Caco-2 (cell line): Measurements from ENCODE around the gene RFPL4AL1. TPM values are rescaled to one million over a fixed set of nuclear protein-coding genes. Genes with fewer than 3 reads are reported as not detected.

Source experiments
- BruUV-seq: library from RNA; stranded (reverse); fragments of 400-500 nt; replicated peaks from 2 replicates; lab custom pipeline; 2021; lab: Mats Ljungman, UMichigan
- CTCF ChIA-PET: fragments of 300-600 bp; sonication (Branson Sonifier 250); formaldehyde crosslinking; loops from one replicate; lab custom pipeline; 2022; ENCODE audit warnings: antibody characterized with exemption; lab: Charles Lee
- POLR2A ChIA-PET: fragments of 300-600 bp; sonication (Branson Sonifier 250); formaldehyde crosslinking; loops from one replicate; lab custom pipeline; 2022; ENCODE audit warnings: antibody characterized with exemption; lab: Charles Lee
- DNase-seq, 2 experiments: peaks; one replicate each; pipeline versions ENCODE4 v3.0.0 to v3.0.0-alpha.2; 2020 to 2022
- H3K27me3 ChIP-seq: replicated peaks from 2 replicates; pipeline ENCODE4 v1.6.0; 2011; ENCODE audit warnings: low read length; ENCODE audit not compliant: control insufficient read depth, insufficient read depth
- H3K36me3 ChIP-seq: 2 replicates; pipeline ENCODE4 v1.5.1; 2011; ENCODE audit warnings: low read length; ENCODE audit not compliant: control insufficient read depth, insufficient read depth
- H3K4me1 ChIP-seq: fragments of 250-450 bp; sonication (Bioruptor Pico); 2 replicates; pipeline ENCODE4 v1.5.1; 2020; ENCODE audit warnings: mild to moderate bottlenecking
- H3K4me3 ChIP-seq: 2 replicates; pipeline ENCODE4 v1.5.1; 2011; ENCODE audit warnings: low read depth, mild to moderate bottlenecking, control low read depth, low read length
- H3K9me3 ChIP-seq: fragments of 250-450 bp; sonication (Bioruptor Pico); 2 replicates; pipeline ENCODE4 v1.5.1; 2020; ENCODE audit warnings: mild to moderate bottlenecking, moderate library complexity
- H3K27ac Mint-ChIP-seq: one replicate; pipeline ENCODE4 v1.8.0; 2022; ENCODE audit warnings: mixed read lengths; ENCODE audit not compliant: unreplicated experiment
- H3K27me3 Mint-ChIP-seq: one replicate; pipeline ENCODE4 v1.8.0; 2022; ENCODE audit warnings: mixed read lengths; ENCODE audit not compliant: insufficient read depth, unreplicated experiment
- H3K36me3 Mint-ChIP-seq: one replicate; pipeline ENCODE4 v1.8.0; 2022; ENCODE audit warnings: mild to moderate bottlenecking, mixed read lengths; ENCODE audit not compliant: insufficient read depth, unreplicated experiment
- H3K4me1 Mint-ChIP-seq: one replicate; pipeline ENCODE4 v1.8.0; 2022; ENCODE audit warnings: low read depth, mixed read lengths; ENCODE audit not compliant: unreplicated experiment
- H3K4me3 Mint-ChIP-seq: one replicate; pipeline ENCODE4 v1.8.0; 2022; ENCODE audit warnings: mild to moderate bottlenecking, moderate library complexity, mixed read lengths; ENCODE audit not compliant: unreplicated experiment
- H3K9me3 Mint-ChIP-seq: one replicate; pipeline ENCODE4 v1.8.0; 2022; ENCODE audit warnings: mixed read lengths; ENCODE audit not compliant: unreplicated experiment
- CTCF ChIP-seq, 2 experiments: fragments of 200-600 bp in 1 of 2; IDR thresholded peaks; 1 replicate in 1 of 2; 2 replicates in 1 of 2; pipeline versions ENCODE4 v1.5.1 to v1.8.0; 2011 to 2022; ENCODE audit warnings: antibody characterized with exemption in 1 of 2, control low read depth in 1 of 2, inconsistent platforms in 1 of 2, low read depth in 1 of 2, low read length in 1 of 2, mild to moderate bottlenecking in 1 of 2, moderate library complexity in 1 of 2; ENCODE audit not compliant: insufficient read depth in 1 of 2, severe bottlenecking in 1 of 2, unreplicated experiment in 1 of 2
- intact Hi-C: fragments of 100-400 bp; cut with micrococcal nuclease; formaldehyde crosslinking; loops from one replicate; pipeline ENCODE4 v1.10.0; 2022; ENCODE audit not compliant: unreplicated experiment
- total RNA-seq: library from RNA; stranded (reverse); gene quantifications from 2 replicates; pipeline ENCODE4 v1.2.3, GENCODE V29; 2022

The RFPL4AL1 gene
- total RNA-seq, 1 experiment from 2014 or later: not detected

GRCh38 chr19:55795021-55795420 lies 26.1 kb downstream of the RFPL4AL1 start:
- H3K9me3 ChIP-seq: no peaks in the 10 kb centered on the region
- H3K9me3 Mint-ChIP-seq: no peaks in the 10 kb centered on the region
- ChIA-PET POLR2A (no interaction called here), CTCF (no interaction called here)
- no peak overlapping the region for H3K4me3 Mint-ChIP-seq
- no peak for TF ChIP-seq CTCF (IDR thresholded peaks at IDR 0.05; ENCODE audit: insufficient read depth in 1 of 2, low read depth in 1 of 2, low read length in 1 of 2, severe bottlenecking in 1 of 2, unreplicated experiment in 1 of 2)
- H3K4me3 ChIP-seq: no peak overlapping the region
- DNase-seq: no peak
- no peak overlapping the region for H3K27ac Mint-ChIP-seq
- H3K27me3 Mint-ChIP-seq: peaks cover 12% of the 10 kb centered on the region
- H3K27me3 ChIP-seq: no peaks in the 10 kb centered on the region
- no peaks in the 10 kb centered on the region for H3K36me3 ChIP-seq
- no TSS peak for BruUV-seq
- no peaks in the 10 kb centered on the region for H3K36me3 Mint-ChIP-seq
- H3K4me1 Mint-ChIP-seq: no peaks in the 10 kb centered on the region
- intact Hi-C loops: no loop called here
- H3K4me1 ChIP-seq: no peaks in the 10 kb centered on the region

- Mint-ChIP-seq H3K4me1 (no peaks in the 10 kb centered on the region), H3K27ac (no peak overlapping the region), H3K27me3 (peaks cover 23% of the 10 kb centered on the region), H3K4me3 (no peak overlapping the region), H3K36me3 (no peaks in the 10 kb centered on the region), H3K9me3 (no peaks in the 10 kb centered on the region)
- H3K4me3 ChIP-seq: no peak overlapping the region
- BruUV-seq: no TSS peak
- H3K9me3 ChIP-seq: peaks cover 4% of the 10 kb centered on the region; the same call in 1 of the 2 replicates
- H3K27me3 ChIP-seq: no peaks in the 10 kb centered on the region
- ChIA-PET CTCF (no interaction called here), POLR2A (no interaction called here)
- H3K36me3 ChIP-seq: no peaks in the 10 kb centered on the region
- no peaks in the 10 kb centered on the region for H3K4me1 ChIP-seq
- no peak for DNase-seq
- TF ChIP-seq CTCF (IDR thresholded peaks at IDR 0.05; ENCODE audit: insufficient read depth in 1 of 2, low read depth in 1 of 2, low read length in 1 of 2, severe bottlenecking in 1 of 2, unreplicated experiment in 1 of 2): no peak
- intact Hi-C loops: loop anchor here (10.0 kb wide), 1 partner anchor 97 kb away; no protein-coding TSS in a partner anchor
Measured at GRCh38 chr19:55801416-55801815, 32.5 kb downstream of the RFPL4AL1 start.

- H3K27me3 ChIP-seq: no peaks in the 10 kb centered on the region
- POLR2A ChIA-PET: no interaction called here
- H3K36me3 ChIP-seq: no peaks in the 10 kb centered on the region
- intact Hi-C loops: loop anchor here (10.0 kb wide), 1 partner anchor 97 kb away; no protein-coding TSS in a partner anchor
- Mint-ChIP-seq H3K4me1 (no peaks in the 10 kb centered on the region), H3K4me3 (no peak overlapping the region), H3K27me3 (peaks cover 29% of the 10 kb centered on the region), H3K36me3 (no peaks in the 10 kb centered on the region), H3K9me3 (peaks cover 9% of the 10 kb centered on the region), H3K27ac (no peak overlapping the region)
- no peak overlapping the region for H3K4me3 ChIP-seq
- peaks cover 4% of the 10 kb centered on the region; the same call in 1 of the 2 replicates for H3K9me3 ChIP-seq
- no peaks in the 10 kb centered on the region for H3K4me1 ChIP-seq
- TF ChIP-seq CTCF (IDR thresholded peaks at IDR 0.05; ENCODE audit: insufficient read depth in 1 of 2, low read depth in 1 of 2, low read length in 1 of 2, severe bottlenecking in 1 of 2, unreplicated experiment in 1 of 2): no peak
- no TSS peak for BruUV-seq
- DNase-seq: no peak
- CTCF ChIA-PET: no interaction called here
Measured at GRCh38 chr19:55802281-55802680, 33.4 kb downstream of the RFPL4AL1 start.
